GM19467 (cell line): ENCODE data around the gene RBM5.

Experiments used
- ATAC-seq: cut with Tn5 transposase; IDR thresholded peaks from one replicate; pipeline ENCODE4 v1.9.1; 2021; ENCODE audit warnings: mild to moderate bottlenecking, moderate library complexity; ENCODE audit not compliant: unreplicated experiment

Gene RBM5

DNA sequence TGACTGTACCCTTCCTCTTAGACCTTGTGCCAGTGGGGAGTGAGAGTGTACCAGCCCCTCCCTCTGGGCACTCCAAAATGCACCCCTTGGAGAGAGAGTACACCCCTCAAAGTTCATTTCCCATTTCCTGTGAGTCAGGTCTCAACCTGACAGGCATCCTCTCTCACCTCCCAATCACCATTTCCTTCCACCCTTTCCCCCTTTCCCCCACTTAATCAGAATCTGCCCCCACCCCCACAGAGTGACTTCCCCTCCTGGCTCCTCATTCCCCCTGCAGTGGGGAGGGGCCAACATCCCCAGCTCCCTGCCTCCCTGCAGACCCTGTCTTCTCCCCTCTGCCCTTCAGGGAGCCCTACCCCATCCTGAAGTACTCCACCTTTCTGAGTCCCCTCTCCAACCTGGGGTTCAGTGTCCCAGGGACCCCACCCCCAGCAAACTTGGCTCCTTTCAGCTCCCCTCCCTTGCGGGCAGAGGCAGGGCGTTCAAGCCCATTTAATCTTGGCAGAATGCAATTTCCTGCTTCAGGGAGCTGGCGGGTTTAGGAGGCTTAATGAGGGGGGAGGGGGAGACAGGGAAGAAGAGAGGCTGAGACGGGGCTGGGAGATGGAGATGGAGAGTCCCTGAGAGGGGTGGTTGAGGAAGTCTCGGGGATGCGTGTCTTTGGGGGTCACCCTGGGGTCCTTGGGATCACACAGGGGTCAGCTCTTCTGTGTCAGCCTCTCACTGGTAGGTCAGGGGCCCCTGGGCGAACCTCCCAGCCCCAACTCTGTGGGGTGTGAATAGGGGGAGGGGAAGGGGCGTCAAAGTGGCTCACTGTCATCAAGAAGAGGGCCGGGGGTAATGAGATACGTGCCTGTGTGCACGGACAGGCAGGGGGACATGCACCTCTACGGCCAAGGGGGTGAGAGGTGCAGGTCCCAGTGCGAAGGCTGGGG, 49.8 kb downstream of the RBM5 start:
- no peak for ATAC-seq

DNA sequence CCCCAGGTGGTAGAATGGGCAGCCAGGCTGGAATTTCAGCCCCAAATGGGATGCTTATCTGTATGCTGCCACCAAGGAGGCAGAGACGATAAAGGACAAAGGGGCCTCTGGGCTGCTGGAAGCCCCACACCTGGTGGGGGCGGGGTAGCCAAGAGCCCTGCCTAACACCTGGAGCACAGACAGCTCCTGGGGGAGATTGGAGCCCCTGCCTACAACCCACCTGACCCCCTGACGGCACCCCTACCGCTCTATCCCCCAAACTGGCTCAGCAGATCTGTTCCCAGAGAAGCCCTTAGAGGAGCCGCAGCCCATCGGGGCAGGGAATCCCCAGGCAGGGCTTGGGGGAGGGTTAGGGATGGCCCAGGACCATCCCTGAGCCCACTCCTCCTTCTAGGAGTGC, 50.6 kb downstream of the RBM5 start:
- ATAC-seq: no peak

DNA sequence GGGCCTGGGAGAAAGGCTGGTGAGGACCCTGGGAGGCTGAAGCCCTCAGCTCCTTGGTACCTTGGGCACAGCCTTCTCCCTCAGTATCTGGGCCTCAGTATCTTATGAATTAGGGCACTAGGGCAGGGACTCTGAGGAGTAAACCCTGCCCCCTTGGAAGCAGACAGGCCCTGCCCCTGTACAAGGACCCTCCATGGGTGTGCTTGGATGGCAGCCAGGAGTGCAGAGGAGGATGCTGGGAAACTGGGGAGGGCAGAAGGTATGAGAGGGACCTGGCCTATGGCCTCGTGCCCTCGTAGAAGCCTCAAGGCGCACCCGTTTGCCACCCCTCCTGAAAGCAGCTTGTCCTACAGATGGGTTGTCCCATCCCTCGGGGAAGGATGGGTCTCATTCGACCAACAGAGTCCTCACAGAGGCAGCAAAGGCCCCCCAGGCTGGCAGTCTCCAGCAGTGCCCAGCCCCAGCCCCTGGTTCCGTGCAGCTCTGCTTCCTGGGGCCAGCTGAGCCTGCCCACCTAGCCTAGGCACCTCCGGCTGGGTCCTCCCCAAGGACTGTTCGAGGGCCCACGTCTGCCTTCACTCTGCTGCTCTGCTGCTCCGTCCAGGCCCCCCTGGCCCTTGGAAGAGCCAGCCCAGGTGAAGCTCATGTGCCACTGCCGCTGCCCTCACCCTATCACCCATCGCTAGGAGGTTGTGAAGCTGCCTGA, 51.2 kb downstream of the RBM5 start:
- ATAC-seq: no peak

DNA sequence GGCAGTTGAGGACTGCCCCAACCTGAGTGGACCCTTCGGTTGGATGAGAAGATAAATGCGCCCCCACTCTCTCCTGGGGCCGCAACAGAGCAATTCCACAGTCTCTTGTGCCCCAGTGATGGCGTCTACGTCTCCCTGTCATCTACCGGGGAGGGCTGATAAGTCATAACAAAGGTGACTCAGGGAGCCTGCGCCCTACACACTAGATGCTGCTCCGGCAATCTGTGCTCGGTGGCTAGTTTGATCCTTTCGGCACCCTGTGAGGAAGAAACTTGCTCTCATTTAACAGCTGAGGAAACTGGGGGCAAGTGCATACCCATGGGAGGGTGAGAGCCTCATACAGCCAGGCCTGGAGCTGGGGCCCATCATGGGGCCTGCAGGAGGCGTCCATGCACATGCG, 52.3 kb downstream of the RBM5 start:
- no peak for ATAC-seq

DNA sequence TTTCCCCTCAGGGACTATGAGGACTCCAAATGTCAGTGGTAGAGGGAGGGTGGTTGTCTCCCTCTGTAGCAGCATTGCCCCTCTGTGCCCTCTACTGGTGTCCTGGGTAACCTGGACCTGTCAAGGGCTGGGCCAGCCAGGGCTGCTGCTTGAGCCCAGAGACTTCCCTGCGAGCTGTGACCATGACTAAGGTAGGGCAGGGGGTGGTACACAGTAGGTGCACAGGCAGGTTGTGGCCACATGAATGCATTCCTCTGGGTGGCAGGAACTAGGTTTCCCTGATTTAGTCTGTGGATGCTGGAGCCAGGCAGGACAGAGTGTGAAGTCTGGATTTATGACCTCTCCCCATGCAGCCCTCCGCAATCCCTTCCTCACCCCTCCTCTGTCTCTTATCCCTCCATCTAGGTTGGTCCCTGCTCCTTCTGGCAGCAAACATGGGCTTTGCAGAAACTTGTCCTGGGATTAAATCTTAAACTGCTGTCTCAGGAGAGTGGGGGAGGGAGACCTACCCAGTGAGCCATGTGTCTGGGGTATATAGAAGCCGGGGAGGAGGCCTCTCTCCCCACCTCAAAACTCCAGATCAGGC, 57.7 kb downstream of the RBM5 start:
- ATAC-seq: no peak

DNA sequence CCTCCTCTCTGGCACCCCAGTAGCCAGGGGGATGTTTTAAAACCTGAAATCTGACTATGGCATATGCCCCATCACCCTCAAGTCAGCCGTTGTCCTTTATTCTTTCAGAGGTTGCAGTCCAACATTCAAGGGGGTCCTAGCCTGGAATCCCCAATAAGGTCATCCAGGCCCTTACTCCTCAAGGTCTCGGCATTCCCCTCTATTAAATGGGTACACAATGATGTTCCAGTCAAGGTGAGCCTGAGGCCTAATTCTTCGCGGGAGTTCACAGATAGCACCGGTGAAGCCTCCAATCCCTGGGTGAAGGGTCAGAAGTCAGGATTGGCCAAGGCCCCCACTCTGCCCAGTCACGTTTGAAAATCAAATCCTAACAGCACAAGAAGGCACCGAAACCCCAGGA, 58.3 kb downstream of the RBM5 start:
- no peak for ATAC-seq

DNA sequence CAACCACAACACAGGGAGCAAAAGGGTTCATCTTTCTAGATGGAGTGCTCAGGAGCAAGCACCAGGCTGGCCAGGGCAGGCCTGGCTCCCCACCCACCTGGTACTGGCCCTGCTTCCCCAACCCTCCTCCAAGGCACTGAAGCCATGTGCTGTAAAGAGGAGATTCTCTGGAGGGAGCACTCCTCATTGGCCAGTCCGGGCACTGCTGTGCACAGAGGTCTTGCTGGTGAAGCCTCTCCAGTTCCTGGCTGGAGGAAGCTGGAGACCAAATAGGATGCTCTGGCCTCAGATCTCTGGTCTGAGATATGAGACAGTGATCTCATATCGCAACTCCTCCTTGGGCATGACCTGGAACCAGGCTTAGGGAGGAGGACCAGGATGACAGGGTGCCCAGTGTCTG, 58.7 kb downstream of the RBM5 start:
- ATAC-seq: no peak

DNA sequence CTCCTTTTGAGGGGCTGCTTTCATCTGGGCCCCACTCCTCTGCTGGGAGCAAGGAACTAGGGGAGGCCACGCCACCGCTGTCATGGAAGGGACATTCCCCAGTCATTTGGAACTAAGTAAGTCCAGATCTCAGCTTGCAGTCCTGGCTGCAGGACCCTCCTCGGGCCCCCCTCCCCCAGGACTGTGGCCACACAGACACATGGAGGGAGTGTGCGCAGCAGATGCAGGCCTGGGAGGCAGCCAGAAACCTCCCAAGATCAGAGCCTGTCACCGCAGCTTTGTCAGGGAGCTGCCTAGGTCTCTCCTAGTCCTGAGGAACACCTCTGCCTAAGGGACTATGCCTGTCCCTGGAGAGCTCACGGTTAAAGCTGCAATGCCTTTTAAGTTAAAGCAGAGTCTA, 59.1 kb downstream of the RBM5 start:
- ATAC-seq: no peak

DNA sequence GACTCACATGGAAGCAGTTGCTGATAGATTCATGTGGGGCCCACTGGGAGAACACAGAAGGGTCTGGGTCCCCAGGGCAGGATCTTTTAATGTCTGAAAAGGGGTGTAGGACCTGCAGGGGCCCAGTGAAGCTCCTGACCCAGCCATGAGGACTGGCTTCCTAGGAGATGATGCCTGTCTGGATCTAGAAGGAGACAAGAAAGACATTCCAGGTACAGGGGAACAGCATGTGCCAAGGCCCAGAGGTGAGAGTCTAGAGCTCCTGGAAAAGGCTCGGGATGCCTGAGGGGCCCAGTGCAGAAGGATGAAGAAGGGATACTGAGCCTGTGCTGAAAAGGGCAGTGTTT, 61.7 kb downstream of the RBM5 start:
- ATAC-seq: no peak

DNA sequence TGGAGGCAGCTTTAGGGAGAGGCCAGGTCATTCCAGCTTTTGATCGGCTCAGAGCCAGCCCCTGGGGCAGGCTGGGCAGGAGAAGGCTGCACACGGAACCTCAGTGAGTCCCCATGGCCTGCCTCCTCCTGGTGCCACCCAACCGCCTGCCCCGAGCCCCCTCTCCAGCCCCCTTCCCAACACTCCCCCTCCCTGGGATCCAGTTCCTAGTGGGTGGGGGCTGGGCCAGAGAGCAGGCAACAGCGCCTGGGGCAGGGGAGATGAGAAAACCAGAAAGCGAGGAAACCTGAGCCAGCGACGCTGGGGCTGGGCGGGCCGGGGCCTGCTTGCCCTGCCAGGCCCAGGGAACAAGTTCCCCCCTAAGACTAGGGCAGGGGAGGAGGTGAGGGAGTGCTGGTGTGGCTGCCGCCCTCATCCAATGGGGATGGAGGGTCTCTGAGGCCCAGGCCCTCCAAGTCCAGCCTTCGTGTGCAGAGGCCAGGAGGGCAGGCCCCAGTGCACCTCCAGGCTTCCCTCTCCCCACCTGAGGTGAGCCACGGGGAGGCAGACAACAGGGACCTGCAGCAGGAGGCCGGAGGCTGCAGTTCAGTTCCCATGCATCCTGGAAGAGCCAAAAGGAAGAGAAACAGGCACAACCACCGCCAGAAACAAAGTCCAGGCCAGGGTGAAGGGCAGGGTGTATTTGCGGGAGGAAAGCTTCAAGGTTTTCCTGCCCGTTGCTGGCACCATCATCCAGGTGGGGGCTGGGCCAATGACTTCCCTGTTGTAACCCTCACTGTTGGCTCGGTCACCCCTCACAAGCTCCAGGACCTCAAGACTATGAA, 62.4 kb downstream of the RBM5 start:
- no peak for ATAC-seq

DNA sequence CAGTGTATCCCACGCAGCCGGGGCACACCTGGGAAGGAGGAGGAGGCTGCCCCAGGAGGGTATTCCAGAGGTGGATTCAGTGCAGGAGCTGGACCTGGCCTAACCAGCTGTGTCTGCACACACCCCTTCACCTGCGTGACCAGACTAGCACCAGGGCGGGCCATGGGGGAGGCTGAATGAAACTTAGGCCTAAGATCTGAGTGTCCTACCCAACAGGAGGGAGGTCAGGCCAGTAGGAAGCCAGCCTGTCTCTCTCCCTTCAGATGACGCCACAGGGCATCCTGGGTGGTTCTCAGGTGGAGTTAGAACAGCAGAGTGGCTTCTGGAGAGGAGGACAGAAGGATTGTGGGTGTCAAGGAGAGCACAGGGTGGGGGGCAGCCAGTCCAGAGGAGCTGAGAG, 63.0 kb downstream of the RBM5 start:
- ATAC-seq: no peak

DNA sequence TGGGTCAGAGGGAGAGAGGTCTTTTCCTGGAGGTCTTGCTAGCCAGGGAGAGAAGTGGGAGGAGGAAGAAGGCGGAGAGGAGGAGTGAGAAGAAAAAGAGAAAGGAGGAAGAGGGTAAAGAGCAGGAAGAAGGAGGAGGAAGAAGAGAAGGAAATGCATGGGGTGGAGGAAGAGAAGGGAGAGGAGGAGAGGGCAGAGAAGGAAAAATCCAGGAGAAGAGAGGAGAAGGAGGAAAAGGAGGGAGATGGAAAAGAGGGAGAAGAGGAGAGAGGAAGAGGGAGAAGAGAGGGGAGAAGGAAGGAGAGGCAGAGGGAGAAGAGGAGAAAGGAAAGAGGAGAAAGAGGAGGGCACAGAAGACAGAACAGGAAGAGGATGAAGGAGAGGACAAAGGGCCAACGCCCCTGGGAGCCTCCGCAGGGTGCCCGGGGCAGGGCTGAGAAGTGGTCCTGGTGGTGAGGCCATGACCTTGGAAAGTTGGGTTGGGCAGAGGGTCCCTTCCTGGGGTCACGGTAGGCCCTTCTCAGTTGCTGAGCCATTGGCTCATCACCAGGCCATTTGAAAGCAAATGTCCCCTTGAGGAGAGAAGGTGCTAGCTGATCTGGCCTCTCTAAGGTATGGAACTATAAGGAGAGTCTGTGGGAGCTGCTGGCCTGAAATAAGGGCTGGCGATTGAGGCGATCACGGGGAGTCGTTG, 65.2 kb downstream of the RBM5 start:
- no peak for ATAC-seq

DNA sequence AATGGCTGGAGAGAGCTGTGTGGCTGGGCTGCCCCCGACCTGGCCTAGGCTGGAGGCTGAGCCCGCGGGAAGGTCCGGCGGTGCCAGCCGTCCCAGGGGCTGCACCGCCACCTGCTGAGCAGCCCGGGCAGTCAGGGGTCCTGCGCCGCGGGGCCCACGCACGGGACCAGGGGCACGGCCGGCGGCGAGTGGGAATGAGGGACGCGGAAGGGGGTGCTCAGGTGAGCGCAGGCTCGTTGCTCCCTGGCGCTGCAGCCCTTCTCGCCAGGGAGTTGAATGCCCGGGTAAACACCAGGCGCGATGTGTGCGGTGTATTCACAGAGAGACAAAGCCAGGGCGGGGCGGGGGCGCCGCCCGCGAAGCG, 65.7 kb downstream of the RBM5 start:
- ATAC-seq: no peak

DNA sequence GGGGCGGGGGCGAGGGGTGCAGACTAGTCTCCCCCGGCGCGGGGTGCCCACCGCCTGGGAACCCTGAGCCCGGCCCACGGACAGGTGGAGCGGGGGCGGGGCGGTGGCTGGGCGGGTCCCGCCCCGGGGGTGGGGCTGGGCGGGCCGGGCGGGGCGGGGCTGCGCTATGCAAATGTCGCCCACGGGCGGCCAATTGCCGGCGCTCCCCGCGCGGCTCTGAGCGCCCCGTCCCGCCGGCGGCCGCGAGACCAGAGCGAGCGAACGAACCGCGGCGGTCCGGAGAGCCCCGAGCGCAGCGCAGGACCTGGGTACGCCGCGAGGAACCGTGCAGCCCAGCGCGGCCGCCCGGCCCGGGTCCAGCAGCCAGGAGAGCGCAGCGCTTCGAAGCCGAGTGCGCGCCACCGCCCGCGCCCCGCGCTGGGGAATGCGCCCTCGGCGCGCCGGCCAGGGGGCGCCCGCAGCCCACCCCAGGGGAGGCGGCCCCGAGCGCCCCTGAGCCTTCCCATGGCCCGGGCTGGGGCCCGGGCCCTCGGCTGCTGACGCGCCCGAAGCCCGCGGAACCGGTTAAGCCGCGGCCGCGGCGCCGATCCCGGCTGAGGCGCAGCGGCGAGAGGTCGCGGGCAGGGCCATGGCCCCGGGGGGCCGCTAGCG, 66.2 kb downstream of the RBM5 start, which contains the start of gene SEMA3F:
SEMA3F (plus strand) TSS at position 485 of the 651 bp plus-strand sequence. CDS start 4,299 bp downstream, outside the sequence.
- peak; percentile 67 for ATAC-seq

DNA sequence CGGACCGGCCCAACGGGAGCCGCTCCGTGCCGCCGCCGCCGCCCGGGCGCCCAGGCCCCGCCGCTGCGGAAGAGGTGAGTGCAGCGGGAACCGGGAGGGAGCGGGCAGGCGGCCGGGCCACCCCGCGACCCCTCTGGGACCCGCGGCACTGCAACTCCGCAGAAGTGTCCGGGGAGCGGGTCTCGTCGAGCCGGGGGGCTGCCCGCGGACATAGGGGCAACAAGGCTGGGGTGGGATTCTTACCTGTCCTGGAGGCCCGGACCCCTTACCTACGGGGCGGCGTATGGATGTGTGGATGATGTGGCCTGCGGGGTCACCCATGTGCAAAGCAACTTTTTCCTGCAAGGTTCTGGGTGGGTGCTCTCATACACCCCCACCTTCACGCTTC, 66.8 kb downstream of the RBM5 start:
- peak; percentile 11 for ATAC-seq

DNA sequence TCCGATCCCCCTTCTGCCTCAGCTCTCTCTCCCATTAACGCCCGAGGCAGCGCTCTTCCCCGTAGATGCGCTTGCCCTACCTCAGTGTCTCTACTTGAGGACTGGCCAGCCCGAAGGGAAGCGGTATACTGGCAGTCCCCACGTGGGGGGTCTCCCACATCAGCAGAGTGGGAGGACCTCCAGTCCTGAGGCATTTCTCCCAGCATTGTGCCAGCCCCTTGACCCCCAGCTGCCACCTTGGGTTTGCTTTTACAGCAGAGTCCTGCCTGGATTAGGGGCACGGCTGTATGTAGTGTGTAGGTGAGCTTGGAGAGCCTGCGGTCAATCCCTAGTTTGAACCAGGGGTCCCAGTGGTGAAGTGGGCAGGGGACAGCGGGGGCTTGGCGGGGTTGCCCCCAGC, 67.2 kb downstream of the RBM5 start:
- no peak for ATAC-seq

DNA sequence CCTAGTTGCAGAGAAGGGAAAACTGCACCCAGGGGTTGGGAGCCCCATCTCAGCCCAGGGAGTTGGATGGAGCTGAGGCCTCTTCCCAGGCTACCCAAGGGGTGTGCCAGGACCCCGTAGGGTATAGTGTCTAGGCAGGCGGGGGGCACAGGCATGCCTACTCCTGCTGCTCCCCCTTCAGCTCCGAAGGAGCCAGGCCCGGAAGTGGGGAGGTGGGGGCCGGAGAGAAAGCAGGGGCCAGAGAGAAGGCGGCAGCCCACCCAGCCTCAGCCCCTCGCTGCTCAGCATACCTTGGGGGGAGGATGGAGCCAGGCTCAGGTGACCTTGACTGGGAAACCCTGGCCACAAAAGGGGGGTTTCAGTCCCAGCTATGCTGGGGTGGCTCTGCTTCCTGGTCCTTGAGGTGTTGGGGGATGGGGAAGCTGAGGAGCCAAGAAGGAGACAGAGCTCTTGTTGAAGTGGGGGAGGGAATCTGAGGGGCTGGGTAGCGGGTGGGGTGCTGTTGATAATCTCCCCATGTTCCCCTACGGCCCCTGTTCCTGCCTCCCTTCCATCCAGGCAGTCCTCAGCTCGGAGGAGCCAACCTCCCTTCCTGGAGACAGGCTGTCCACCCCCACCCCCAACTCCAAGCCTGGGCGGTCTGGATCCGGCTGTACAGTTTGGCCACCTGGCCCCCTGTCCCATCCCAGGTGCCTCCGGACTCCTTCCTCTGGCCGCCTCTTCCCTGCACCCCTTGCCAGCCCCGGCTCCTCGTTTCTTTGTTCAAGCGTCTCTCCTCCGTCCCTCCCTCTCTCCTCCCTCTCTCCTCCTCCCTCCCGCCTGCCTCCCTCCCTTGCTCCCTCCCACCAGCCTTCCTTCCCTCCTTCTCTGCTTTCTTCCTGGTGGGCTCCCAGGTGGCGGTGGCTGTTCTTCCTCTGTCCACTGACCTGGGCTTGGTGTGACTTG, 68.1 kb downstream of the RBM5 start:
- ATAC-seq: no peak

DNA sequence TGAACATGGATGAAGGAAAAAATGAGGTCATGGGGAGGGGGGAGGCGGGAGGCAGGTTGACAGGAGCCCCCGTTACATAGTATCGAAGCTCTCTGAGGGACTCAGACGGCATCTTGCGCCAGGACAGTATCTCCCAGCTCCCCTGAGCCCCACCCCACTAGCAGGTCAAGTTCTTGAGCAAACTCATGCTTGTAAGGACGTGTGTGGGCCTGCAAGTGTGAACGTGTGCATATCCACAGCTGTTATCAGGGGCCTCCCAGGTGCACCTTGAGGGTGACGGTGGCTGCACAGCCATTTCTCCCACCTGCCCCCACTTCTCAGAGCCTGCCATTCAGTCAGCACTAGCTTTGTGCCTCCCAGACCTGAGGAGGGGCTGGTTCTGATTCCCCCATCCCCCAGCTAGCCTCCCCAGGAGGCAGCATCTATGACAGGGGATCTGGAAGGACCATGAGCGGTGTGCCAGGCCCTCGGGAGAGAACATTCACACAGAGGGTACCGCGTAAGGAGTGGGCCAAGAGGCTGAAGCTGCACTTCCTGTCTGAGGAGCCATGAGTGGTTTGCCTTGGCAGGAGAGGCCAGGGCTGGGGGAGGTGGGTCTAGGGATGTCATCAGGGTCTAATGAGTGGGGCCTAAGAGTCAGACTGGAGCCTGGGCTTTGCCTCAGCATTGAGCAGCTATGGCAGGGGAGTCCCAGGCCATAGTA, 69.3 kb downstream of the RBM5 start:
- ATAC-seq: no peak
